GM10248 (cell line): ENCODE data around the gene CLMP.
A peak's percentile ranks its signal among the peaks of the same experiment; 100 is the strongest.
"Not testable (repeated sequence)": the region's sequence is repeated elsewhere in the genome, so short reads cannot be mapped to it uniquely, and the experiment has no call there.

ENCODE experiments used
- CTCF ChIA-PET: fragments of 300-600 bp; sonication (Branson Sonifier 250); formaldehyde crosslinking; extraction: SDS; loops from one replicate; lab custom pipeline; 2021; ENCODE audit warnings: antibody characterized with exemption; lab: Yijun Ruan, JAX
- POLR2A ChIA-PET: fragments of 350-650 bp; sonication (Branson Sonifier 250); formaldehyde crosslinking; extraction: SDS; loops from one replicate; lab custom pipeline; 2020; ENCODE audit warnings: antibody characterized with exemption; lab: Yijun Ruan, JAX
- DNase-seq: peaks from one replicate; pipeline ENCODE4 v3.0.0; 2012; ENCODE audit errors: extremely low spot score
- CTCF ChIP-seq: IDR thresholded peaks from 2 replicates; pipeline ENCODE4 v1.5.1; 2012; ENCODE audit warnings: mild to moderate bottlenecking, low read depth; ENCODE audit errors: extremely low read depth, missing control alignments, control extremely low read depth

CLMP gene

GRCh38 chr11:123104697-123105096 lies 90.4 kb downstream of the CLMP start:
- ChIA-PET POLR2A (no interaction called here), CTCF (interaction anchor here (1.1 to 6.3 kb wide), 3 partner anchors 11 to 374 kb away, joined by 3 to 44 read pairs (median 4); no protein-coding TSS in a partner anchor)
- no peak for TF ChIP-seq CTCF
- no peak for DNase-seq

- POLR2A ChIA-PET: interaction anchor here (0.6 to 1.1 kb wide), 3 partner anchors 41 to 128 kb away, joined by 3 to 6 read pairs (median 3); partner anchors contain the start of gene HSPA8
Observed at GRCh38 chr11:123103326-123103980, 91.6 kb downstream of the CLMP start.

GRCh38 chr11:123100379-123101085 lies 94.5 kb downstream of the CLMP start:
- no peak for DNase-seq
- CTCF ChIA-PET: interaction anchor here (3.2 to 6.3 kb wide), 2 partner anchors 11 to 146 kb away, joined by 17 to 44 read pairs; no protein-coding TSS in a partner anchor
- POLR2A ChIA-PET: no interaction called here
- TF ChIP-seq CTCF: no peak

More at GRCh38 chr11:123103326-123103980, 91.6 kb downstream of the CLMP start:
- peak; percentile 44 for TF ChIP-seq CTCF
- CTCF ChIA-PET: interaction anchor here (0.7 to 6.3 kb wide), 18 partner anchors 8 to 381 kb away, joined by 3 to 44 read pairs (median 4); no protein-coding TSS in a partner anchor
- DNase-seq: no peak

- DNase-seq: no peak
- no peak for TF ChIP-seq CTCF
- ChIA-PET CTCF (interaction anchor here (0.8 to 1.2 kb wide), 3 partner anchors 12 to 164 kb away, joined by 3 to 4 read pairs (median 4); no protein-coding TSS in a partner anchor), POLR2A (no interaction called here)
Observed at GRCh38 chr11:123098990-123099389, 96.1 kb downstream of the CLMP start.

- no peak for TF ChIP-seq CTCF
- DNase-seq: no peak
- ChIA-PET CTCF (interaction anchor here (1.0 to 1.4 kb wide), 3 partner anchors 8 to 12 kb away, joined by 3 to 4 read pairs (median 3); no protein-coding TSS in a partner anchor), POLR2A (no interaction called here)
Observed at GRCh38 chr11:123093739-123094138, 101.3 kb downstream of the CLMP start.

GRCh38 chr11:123091506-123091905 lies 103.5 kb downstream of the CLMP start:
- no peak for DNase-seq
- POLR2A ChIA-PET: no interaction called here

GRCh38 chr11:123090168-123090567 lies 104.9 kb downstream of the CLMP start:
- CTCF ChIA-PET, POLR2A ChIA-PET, DNase-seq: not testable (repeated sequence)

More at GRCh38 chr11:123091506-123091905, 103.5 kb downstream of the CLMP start:
- TF ChIP-seq CTCF: no peak
- CTCF ChIA-PET: interaction anchor here (0.7 to 2.1 kb wide), 2 partner anchors 12 to 156 kb away, joined by 3 to 6 read pairs; no protein-coding TSS in a partner anchor

- CTCF ChIA-PET: interaction anchor here (1.2 to 1.3 kb wide), 3 partner anchors 12 to 23 kb away, joined by 3 to 4 read pairs (median 4); no protein-coding TSS in a partner anchor
- POLR2A ChIA-PET, DNase-seq: not testable (repeated sequence)
Observed at GRCh38 chr11:123088896-123089295, 106.2 kb downstream of the CLMP start.

- CTCF ChIA-PET: interaction anchor here (1.0 to 1.5 kb wide), 4 partner anchors 11 to 218 kb away, joined by 3 to 4 read pairs (median 3); no protein-coding TSS in a partner anchor
- not testable (repeated sequence) for DNase-seq
- POLR2A ChIA-PET: interaction anchor here (0.5 kb wide), 1 partner anchor 20 kb away, joined by 6 read pairs; no protein-coding TSS in a partner anchor
Observed at GRCh38 chr11:123087657-123088056, 107.4 kb downstream of the CLMP start.
